ENCODE measurements around the gene MAST4. TPM values are rescaled to one million over a fixed set of nuclear protein-coding genes. Genes with fewer than 3 reads are reported as not detected.

Gene MAST4
- total and polyA plus RNA-seq, 2 of the 4 experiments (the other 2 are of a cell fraction), result 4.8 to 6.8 TPM

DNA sequence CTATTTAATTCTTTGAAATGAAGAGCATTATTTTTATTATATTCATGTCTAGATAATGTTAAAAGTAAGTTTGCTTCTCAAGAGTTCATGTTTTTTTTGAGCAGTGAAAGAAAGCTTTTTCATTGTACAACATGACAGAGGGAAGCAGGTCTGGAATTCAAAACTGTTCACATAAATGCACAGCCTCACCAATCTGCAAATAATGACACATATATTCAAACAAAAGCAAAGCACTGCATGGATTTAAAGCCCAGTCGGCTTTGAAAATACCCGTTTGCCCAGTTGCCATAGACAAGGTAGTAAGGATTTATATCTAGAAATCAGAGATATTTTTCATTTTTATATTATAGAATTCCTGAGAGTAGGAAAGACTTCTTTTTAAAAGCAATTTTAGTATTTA is 398.6 kb downstream of the MAST4 start:
- H4K5ac ChIP-seq (ENCODE audit: low read depth, low read length), result no peak overlapping the region
- H4K20me1 ChIP-seq (ENCODE audit: insufficient read depth, low read length), result no peaks in the 10 kb centered on the region
- no peak overlapping the region for H3K9ac ChIP-seq (ENCODE audit: low read depth, low read length)
- H3K9me3 ChIP-seq (ENCODE audit: control insufficient read depth, insufficient read depth, low read length), result no peaks in the 10 kb centered on the region
- no peak overlapping the region for H2AK5ac ChIP-seq (ENCODE audit: low read depth, low read length)
- DNase-seq (no peak), ATAC-seq (ENCODE audit: low read depth) (no peak)
- no peaks in the 10 kb centered on the region for H3K27me3 ChIP-seq (ENCODE audit: control insufficient read depth, insufficient read depth, low read length)
- H3K4ac ChIP-seq (ENCODE audit: low read depth, low read length), result no peak overlapping the region
- H3K79me1 ChIP-seq (ENCODE audit: low read depth in 1 of 2, low read length in 2 of 2), result no peaks in the 10 kb centered on the region
- no peak overlapping the region for H2BK20ac ChIP-seq (ENCODE audit: low read depth, low read length)
- no peak overlapping the region for H2BK5ac ChIP-seq (ENCODE audit: low read depth, low read length, poor library complexity, severe bottlenecking)
- no CpG with 5 or more reads among the region's 2 CpGs for WGBS, 2 experiments (ENCODE audit: extremely low coverage in 2 of 2, insufficient read length in 1 of 2)
- H3K14ac ChIP-seq (replicated peaks; ENCODE audit: low read depth, low read length), result no peak overlapping the region
- ChIA-PET CTCF (no interaction called here), POLR2A (ENCODE audit: unreplicated experiment) (no interaction called here)
- intact Hi-C loops (cut with micrococcal nuclease), result no loop called here
- H2AFZ ChIP-seq (replicated peaks; ENCODE audit: low read length, poor library complexity), result no peak overlapping the region
- H3K4me2 ChIP-seq (ENCODE audit: low read depth, low read length), result no peak overlapping the region
- no peaks in the 10 kb centered on the region for H3K4me1 ChIP-seq (ENCODE audit: control insufficient read depth, insufficient read depth, low read length)
- dilution Hi-C loops (cut with HindIII; ENCODE audit: low sequenced_read_pairs, unreplicated experiment), result no loop called here
- no peaks in the 10 kb centered on the region for H3K9me1 ChIP-seq (ENCODE audit: insufficient read depth, low read length)
- H2BK15ac ChIP-seq (ENCODE audit: low read depth, low read length), result no peak overlapping the region
- H3K23ac ChIP-seq (ENCODE audit: low read depth, low read length), result no peak overlapping the region
- no peak overlapping the region for H3K27ac ChIP-seq (ENCODE audit: insufficient read depth, low read length)
- no peak overlapping the region for H4K8ac ChIP-seq (ENCODE audit: low read depth in 2 of 2, low read length in 2 of 2)
- no peak overlapping the region for H2BK120ac ChIP-seq (ENCODE audit: low read depth, low read length)
- no peak overlapping the region for H3K56ac ChIP-seq (ENCODE audit: extremely low read depth, insufficient read depth, low read length)
- no peak overlapping the region for H2AK9ac ChIP-seq (replicated peaks; ENCODE audit: low read depth, low read length, poor library complexity)
- H3K18ac ChIP-seq (ENCODE audit: low read depth, low read length), result no peak overlapping the region
- TF ChIP-seq MXI1 (IDR thresholded peaks at IDR 0.05; ENCODE audit: borderline replicate concordance, low read depth, low read length) (no peak), CHD1 (IDR thresholded peaks at IDR 0.05; ENCODE audit: low read depth, low read length) (no peak), NFE2L2 (IDR thresholded peaks at IDR 0.05; ENCODE audit: low read depth, low read length) (no peak), RFX5 (IDR thresholded peaks at IDR 0.05; ENCODE audit: low read depth, low read length) (no peak), SMC3 (IDR thresholded peaks at IDR 0.05; ENCODE audit: low read depth, low read length) (no peak), RCOR1 (IDR thresholded peaks at IDR 0.05; ENCODE audit: insufficient replicate concordance, low read length) (no peak), RAD21 (IDR thresholded peaks at IDR 0.05; ENCODE audit: low read length) (no peak), MAZ (IDR thresholded peaks at IDR 0.05; ENCODE audit: borderline replicate concordance, low read depth, low read length) (no peak), BHLHE40 (IDR thresholded peaks at IDR 0.05; ENCODE audit: low read depth, low read length) (no peak), POLR2A (IDR thresholded peaks at IDR 0.05; ENCODE audit: low read depth, low read length) (no peak), MAFK (IDR thresholded peaks at IDR 0.05; ENCODE audit: low read depth, low read length) (no peak), CEBPB (IDR thresholded peaks at IDR 0.05; ENCODE audit: low read depth, low read length) (no peak), FOS (IDR thresholded peaks at IDR 0.05; ENCODE audit: low read depth, low read length) (no peak)
- TF ChIP-seq, protein P1, sequence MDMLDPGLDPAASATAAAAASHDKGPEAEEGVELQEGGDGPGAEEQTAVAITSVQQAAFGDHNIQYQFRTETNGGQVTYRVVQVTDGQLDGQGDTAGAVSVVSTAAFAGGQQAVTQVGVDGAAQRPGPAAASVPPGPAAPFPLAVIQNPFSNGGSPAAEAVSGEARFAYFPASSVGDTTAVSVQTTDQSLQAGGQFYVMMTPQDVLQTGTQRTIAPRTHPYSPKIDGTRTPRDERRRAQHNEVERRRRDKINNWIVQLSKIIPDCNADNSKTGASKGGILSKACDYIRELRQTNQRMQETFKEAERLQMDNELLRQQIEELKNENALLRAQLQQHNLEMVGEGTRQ (IDR thresholded peaks at IDR 0.05; ENCODE audit: low read depth, low read length), result no peak
- TF ChIP-seq, protein P2, sequence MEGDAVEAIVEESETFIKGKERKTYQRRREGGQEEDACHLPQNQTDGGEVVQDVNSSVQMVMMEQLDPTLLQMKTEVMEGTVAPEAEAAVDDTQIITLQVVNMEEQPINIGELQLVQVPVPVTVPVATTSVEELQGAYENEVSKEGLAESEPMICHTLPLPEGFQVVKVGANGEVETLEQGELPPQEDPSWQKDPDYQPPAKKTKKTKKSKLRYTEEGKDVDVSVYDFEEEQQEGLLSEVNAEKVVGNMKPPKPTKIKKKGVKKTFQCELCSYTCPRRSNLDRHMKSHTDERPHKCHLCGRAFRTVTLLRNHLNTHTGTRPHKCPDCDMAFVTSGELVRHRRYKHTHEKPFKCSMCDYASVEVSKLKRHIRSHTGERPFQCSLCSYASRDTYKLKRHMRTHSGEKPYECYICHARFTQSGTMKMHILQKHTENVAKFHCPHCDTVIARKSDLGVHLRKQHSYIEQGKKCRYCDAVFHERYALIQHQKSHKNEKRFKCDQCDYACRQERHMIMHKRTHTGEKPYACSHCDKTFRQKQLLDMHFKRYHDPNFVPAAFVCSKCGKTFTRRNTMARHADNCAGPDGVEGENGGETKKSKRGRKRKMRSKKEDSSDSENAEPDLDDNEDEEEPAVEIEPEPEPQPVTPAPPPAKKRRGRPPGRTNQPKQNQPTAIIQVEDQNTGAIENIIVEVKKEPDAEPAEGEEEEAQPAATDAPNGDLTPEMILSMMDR (conservative IDR thresholded peaks at IDR 0.05; ENCODE audit: low read depth, low read length), result no peak
- TF ChIP-seq, protein P3, sequence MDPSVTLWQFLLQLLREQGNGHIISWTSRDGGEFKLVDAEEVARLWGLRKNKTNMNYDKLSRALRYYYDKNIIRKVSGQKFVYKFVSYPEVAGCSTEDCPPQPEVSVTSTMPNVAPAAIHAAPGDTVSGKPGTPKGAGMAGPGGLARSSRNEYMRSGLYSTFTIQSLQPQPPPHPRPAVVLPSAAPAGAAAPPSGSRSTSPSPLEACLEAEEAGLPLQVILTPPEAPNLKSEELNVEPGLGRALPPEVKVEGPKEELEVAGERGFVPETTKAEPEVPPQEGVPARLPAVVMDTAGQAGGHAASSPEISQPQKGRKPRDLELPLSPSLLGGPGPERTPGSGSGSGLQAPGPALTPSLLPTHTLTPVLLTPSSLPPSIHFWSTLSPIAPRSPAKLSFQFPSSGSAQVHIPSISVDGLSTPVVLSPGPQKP (IDR thresholded peaks at IDR 0.05; ENCODE audit: borderline replicate concordance, low read depth, low read length), result no peak
- in situ Hi-C loops (cut with MboI; ENCODE audit: low sequenced_read_pairs), result no loop called here
- H3K36me3 ChIP-seq (ENCODE audit: control insufficient read depth, insufficient read depth, low read length), result no peaks in the 10 kb centered on the region
- H4K91ac ChIP-seq (ENCODE audit: insufficient read depth, low read depth, low read length), result no peak overlapping the region
- BruUV-seq (replicated peaks), result no TSS peak
- no peak overlapping the region for H3K4me3 ChIP-seq (ENCODE audit: insufficient read depth, low read depth, low read length)

All from IMR-90 (cell line).